GM12875 (cell line): Measurements from ENCODE around the gene SLC13A3.

Experiments used
- H3K4me3 ChIP-seq: one replicate; pipeline ENCODE4 v1.5.1; 2011; ENCODE audit warnings: low read depth, low read length, control low read depth
- TF ChIP-seq, protein P1 (sequence below): IDR thresholded peaks from 2 replicates; pipeline ENCODE4 v1.5.1; 2011; ENCODE audit warnings: low read depth, mild to moderate bottlenecking, control low read depth, inconsistent platforms, low read length, moderate library complexity, borderline replicate concordance; ENCODE audit not compliant: insufficient read depth

SLC13A3 gene

DNA sequence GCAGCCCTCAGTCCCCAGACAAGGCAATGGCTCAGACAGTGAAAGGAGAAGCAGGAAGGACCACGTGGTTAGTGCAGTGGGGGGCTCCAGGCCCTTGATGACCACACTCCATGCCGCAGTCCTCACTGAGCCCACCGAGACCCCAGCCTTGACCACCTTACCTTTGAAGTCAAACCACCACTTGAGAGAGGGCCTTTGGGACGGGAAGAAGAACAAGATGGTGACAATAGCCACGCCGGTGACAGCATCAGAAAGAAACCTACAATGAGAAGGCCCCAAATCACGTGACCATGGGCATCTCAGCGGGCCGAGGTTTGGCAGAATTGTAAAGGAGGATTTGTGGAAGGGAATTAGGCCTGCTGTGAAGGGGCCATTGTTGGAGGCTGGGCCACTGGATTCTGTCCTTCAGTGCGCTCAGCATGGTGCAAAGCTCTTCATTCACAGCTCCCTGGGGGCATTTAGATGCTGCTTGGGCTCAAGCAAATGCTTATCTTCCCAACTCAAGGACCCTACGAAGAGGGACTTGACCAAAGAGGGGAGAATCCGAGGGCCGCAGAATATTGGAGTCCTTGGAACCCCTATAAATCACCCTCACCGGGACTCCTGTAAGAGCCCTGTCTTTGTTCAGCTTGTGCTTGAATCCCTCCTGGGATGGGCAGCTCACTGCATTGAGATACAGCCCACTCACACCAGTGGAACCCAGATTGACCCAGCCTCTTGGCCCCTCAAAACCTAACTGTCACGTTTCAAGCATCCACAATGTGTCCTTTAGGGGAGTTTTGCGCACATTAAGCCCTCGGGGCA, 67.6 kb downstream of the SLC13A3 start:
- TF ChIP-seq, protein P1, sequence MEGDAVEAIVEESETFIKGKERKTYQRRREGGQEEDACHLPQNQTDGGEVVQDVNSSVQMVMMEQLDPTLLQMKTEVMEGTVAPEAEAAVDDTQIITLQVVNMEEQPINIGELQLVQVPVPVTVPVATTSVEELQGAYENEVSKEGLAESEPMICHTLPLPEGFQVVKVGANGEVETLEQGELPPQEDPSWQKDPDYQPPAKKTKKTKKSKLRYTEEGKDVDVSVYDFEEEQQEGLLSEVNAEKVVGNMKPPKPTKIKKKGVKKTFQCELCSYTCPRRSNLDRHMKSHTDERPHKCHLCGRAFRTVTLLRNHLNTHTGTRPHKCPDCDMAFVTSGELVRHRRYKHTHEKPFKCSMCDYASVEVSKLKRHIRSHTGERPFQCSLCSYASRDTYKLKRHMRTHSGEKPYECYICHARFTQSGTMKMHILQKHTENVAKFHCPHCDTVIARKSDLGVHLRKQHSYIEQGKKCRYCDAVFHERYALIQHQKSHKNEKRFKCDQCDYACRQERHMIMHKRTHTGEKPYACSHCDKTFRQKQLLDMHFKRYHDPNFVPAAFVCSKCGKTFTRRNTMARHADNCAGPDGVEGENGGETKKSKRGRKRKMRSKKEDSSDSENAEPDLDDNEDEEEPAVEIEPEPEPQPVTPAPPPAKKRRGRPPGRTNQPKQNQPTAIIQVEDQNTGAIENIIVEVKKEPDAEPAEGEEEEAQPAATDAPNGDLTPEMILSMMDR, result no peak
- no peak overlapping the region for H3K4me3 ChIP-seq

DNA sequence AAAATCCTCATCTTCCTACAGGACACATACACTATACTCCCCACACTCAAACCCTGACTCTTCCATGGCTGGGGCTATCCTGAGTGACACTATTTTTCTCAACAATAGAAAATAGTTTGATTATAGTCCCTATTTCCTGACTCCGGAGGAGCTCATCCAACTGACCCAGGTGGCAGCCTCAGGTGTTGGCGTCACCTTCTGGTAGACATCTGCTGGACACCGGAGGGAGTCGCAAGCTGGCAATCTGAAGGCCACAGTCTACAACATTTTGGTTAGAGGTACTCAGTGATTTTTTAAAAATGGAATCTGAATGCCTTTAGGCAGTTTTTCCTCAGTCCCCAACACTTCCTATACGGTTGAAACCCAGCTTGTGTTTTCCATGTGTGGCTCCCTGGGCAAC, 68.6 kb downstream of the SLC13A3 start:
- TF ChIP-seq, protein P1, result no peak
- no peak overlapping the region for H3K4me3 ChIP-seq

DNA sequence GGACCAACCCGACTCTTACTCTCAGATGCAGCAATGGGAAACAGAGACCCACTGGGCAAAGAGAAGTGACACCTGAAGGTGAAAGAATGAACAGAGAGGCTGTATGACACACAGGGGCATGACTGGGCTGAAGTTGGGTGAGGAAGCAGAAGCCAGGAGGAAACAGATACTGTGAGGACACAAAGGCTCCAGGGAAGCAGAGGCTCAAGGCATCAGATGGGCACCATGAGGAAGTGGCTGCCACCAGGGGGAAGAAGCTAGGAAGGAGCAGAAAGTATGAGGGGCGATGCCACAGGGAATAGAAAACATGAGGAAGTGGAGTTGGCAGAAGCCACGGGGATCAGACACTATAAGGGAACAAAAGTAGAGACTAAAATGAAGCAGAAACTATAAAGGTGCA, 69.9 kb downstream of the SLC13A3 start:
- TF ChIP-seq, protein P1, result no peak
- no peak overlapping the region for H3K4me3 ChIP-seq

DNA sequence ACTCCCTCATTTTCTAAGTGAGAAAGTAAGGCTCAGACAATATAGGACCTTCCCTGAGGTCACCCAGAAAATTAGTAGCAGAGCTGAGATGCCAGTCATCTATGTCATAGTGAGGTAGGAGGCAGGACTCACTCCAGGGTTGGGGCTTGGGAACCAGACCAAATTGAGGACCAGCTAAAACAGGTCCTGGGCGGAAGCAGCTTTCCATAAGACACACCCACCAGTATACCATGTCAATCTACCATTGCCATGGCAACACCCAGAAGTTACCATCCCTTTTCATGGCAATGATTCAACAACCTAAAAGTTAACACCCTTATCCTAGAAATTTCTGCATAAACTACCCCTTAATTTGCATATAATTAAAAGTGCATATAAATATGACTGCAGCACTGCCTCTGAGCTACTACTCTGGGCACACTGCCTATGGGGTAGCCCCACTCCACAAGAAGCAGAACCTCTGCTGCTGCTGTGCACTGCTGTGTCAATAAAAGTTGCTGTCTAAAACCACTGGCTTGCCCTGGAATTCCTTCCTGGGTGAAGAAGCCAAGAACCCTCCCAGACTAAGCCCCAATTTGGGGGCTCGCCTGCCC, 70.5 kb downstream of the SLC13A3 start:
- no peak overlapping the region for H3K4me3 ChIP-seq
- TF ChIP-seq, protein P1, result no peak

DNA sequence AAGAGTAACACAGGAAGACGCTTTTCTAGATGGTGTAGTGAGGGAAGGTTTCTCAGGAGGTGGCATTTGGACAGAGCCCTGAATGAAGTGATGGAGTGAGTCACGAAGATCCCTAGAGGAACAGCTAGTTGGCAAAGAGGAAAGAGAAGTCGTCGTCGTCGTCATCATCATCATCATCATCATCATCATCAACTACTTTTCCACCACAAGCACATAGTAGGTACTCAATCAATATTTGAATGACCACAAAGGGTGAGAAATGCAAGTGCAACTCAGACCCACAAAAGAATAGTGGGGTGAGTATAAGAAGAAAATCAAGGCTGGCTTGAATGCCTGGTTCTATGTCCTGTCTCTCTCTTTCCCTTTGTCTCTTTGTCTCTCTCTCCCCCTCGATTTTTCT, 72.5 kb downstream of the SLC13A3 start:
- H3K4me3 ChIP-seq, result no peak overlapping the region
- TF ChIP-seq, protein P1, result no peak

DNA sequence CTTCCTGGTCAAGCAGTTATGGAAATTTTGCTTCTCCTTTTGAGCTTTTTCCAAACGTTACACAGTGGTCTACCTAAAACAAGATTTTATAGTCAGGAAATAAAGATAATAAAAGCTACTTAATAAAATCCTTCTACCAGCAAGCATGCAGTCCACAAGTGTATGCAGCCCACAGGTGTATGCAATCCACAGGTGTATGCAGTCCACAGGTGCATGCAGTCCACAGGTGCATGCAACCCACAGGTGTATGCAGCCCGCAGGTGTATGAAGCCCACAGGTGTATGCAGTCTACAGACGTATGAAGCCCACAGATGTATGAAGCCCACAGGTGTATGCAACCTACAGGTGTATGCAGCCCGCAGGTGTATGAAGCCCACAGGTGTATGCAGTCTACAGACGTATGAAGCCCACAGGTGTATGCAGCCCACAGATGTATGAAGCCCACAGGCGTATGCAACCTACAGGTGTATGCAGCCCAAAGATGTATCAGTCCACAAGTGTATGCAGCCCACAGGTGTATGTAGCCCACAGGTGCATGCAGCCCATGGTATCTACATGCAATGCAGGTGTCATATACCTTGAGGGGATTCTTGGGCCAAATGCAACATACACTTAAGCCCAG, 74.4 kb downstream of the SLC13A3 start:
- TF ChIP-seq, protein P1, result no peak
- H3K4me3 ChIP-seq, result no peak overlapping the region
